ENCODE measurements around the gene METTL22.

METTL22 gene

DNA sequence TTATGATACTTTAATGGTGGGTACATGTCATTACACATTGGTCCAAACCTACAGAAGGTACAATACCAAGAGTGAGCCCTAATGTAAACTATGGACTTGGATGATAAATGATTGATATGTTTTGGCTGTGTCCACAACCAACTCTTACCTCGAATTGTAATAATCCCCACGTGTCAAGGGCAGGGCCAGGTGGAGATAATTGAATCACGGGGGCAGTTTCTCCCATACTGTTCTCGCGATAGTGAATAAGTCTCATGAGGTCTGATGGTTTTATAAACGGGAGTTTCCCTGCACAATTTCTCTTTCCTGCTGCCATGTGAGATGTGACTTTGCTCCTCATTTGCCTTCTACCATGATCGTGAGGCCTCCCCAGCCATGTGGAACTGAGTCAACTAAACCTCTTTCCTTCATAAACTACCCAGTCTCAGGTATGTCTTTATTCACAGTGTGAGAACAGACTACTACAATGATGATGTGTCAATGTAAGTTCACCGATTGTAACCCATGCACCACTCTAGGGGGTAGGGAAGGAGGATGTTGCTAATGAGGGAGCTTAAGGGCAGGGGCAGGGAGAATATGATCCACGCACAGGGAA lies 7.0 kb upstream of the METTL22 start:
- no peak for TF ChIP-seq CTCF (IDR thresholded peaks at IDR 0.05; ENCODE audit: extremely low read depth, missing control alignments)
- DNase-seq (ENCODE audit: low spot score) = no peak

DNA sequence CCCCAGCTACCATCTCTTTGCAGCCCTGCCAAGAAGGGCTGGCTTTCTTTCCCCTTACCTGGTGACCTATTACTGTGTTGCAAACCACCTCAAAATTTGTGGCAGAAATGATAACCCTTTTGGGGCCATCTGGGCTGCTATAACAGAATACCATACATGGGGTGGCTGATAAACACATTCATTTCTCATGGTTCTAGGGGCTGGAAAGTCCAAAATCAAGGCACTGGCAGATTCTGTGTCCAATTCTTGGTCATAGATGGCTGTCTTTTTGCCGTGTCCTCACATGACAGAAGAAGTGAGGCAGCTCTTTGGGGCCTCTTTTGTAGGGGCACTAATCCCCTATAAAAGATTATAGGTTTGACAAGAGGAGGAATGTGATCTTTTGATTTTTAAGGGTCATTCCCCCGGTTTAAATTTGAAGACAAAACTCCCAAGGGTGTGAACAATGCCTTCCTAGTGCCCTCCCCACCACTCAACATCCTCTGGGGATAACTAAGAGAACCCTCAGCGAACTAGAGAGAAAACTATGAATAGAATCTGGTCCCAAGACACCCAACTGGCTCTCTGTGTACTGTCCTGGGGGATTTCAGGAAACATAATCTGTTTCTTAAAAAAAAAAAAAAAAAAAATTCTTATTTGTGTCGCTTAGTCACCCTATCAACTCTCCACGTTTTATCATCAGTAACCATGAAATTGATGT lies 1.7 kb upstream of the METTL22 start:
- no peak for TF ChIP-seq CTCF (IDR thresholded peaks at IDR 0.05; ENCODE audit: extremely low read depth, missing control alignments)

GRCh38 chr16:8620535-8620934 lies 963 bp upstream of the METTL22 start:
- no peak for DNase-seq (ENCODE audit: low spot score)
- TF ChIP-seq CTCF (IDR thresholded peaks at IDR 0.05; ENCODE audit: extremely low read depth, missing control alignments) = no peak

More for the DNA sequence above, 1.7 kb upstream of the METTL22 start:
- no peak for DNase-seq (ENCODE audit: low spot score)

- TF ChIP-seq CTCF (IDR thresholded peaks at IDR 0.05; ENCODE audit: extremely low read depth, missing control alignments) = no peak
Observed at GRCh38 chr16:8621222-8621571, 301 bp upstream of the METTL22 start.

GRCh38 chr16:8622315-8622656 lies 788 bp downstream of the METTL22 start:
- TF ChIP-seq CTCF (IDR thresholded peaks at IDR 0.05; ENCODE audit: extremely low read depth, missing control alignments) = no peak

More at GRCh38 chr16:8621222-8621571, 301 bp upstream of the METTL22 start:
- DNase-seq (ENCODE audit: low spot score) = no peak

GRCh38 chr16:8623634-8624033 lies 2.1 kb downstream of the METTL22 start:
- TF ChIP-seq CTCF (IDR thresholded peaks at IDR 0.05; ENCODE audit: extremely low read depth, missing control alignments) = no peak
- DNase-seq (ENCODE audit: low spot score) = no peak

More at GRCh38 chr16:8622315-8622656, 788 bp downstream of the METTL22 start:
- DNase-seq (ENCODE audit: low spot score) = peak; percentile 47

DNA sequence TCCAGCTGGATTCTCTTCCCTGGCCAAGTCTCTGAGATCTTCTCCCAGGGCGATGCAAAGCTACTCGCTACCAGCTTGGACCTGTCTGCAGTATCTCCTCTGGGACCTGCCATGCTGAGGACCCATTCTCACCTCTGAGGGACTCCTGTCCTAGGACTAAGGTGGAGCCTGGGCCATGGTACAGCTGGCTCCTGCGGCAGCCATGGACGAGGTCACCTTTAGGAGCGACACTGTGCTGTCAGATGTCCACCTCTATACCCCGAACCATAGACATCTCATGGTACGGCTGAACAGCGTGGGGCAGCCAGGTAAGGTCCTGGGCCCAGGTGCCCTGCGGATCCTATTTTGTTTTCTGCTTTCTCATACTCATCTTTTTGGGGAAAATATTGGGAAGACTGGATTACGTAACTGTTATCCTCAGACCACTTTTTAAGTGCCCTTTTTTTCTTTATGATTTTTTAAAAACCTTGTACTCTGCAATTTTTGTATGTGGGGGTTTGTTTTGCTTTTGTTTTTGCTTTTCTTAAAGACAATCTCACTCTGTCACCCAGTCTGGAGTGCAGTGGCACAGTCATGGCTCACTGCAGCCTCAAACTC lies 4.1 kb downstream of the METTL22 start:
- DNase-seq (ENCODE audit: low spot score) = no peak
- no peak for TF ChIP-seq CTCF (IDR thresholded peaks at IDR 0.05; ENCODE audit: extremely low read depth, missing control alignments)

Data from GM20000 (cell line).